CD4-positive, alpha-beta T cell treated with Interleukin-6 at 100 ng/mL for 8 hours (primary cell): Measurements from ENCODE around the gene TM7SF2.

ENCODE experiments used
- DNase-seq: peaks from one replicate; pipeline ENCODE4 v3.0.0-alpha.2; 2020; ENCODE audit warnings: mixed read lengths, low spot score

Gene TM7SF2

DNA sequence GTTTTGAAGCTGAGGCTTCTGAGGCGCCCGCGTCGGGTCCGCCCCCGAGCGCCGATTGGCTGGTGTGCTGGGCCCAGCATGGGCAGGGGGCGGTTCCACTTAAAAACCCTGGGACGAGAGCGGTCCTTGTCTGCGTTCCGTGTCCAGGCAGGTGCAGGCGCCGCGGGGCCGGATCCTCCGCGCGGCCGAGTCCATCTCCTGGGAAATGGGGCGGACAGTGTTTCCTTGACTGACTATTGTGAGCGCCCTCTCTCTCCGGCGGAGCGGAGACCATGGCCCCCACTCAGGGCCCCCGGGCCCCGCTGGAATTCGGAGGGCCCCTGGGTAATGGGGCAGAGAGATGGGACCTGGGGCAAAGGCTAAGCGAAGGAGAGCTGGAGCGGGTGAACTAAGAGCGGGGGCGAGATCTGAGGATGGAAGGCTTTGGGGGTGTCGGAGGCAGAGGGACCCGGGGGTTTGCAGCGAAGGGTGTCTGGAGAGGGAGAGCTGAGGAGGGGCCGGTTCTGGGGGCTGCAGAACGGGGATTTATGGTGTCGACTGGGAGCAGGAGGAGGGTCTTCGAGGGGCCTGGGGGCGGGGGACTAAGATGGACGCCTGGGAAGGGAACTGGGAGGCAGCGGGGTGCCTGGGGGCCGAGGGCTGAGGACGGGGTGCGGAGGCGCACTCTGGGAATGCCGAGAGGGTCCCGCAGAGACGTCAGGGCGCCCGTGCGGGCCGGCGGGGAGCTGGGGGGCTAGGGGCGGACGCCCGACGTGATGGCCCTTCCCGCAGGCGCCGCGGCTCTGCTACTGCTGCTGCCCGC, at the start of gene TM7SF2:
Gene TM7SF2, plus strand, starts transcription at position 129 of the 802 bp plus-strand sequence. Its CDS starts 144 bp downstream, at position 273.
- peak; percentile 95 for DNase-seq

DNA sequence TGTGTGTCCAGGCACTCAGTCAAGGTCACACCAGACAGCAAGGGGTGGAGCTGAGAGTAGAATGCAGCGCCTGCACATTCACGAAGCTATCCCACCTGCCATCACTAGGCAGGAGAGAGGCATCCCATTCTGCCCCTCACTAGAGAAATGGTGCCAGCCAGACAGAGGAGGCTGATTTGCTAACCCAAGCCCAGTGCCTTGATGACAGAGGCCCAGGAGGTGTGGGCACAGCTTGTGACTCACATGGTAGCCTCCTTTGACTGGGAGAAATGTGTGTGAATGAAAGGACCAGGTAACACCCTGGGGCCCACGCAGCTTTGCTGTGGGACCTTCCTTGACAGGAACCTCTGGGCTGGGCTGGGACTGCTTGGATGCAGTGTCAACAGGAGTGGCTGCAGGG, 48.1 kb upstream of the TM7SF2 start:
- no peak for DNase-seq

DNA sequence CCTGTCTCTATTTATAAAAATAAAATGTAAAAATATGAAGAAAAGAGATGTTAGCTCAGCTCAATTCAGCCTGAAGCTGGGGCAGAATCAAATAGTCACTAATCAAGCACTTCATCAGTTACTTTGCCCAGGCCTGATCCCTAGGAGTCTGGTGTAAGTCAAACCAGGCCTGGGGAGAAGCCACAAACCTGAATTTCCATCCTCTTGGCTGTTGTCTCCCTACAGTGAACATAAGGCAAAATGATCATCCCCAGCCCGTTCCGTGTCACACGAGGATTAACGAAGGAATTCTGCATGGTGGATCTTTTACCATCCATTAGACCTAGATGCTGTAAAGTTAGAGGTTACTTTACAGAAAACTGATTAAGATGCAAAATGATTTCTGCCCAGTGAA, 46.8 kb upstream of the TM7SF2 start:
- no peak for DNase-seq

DNA sequence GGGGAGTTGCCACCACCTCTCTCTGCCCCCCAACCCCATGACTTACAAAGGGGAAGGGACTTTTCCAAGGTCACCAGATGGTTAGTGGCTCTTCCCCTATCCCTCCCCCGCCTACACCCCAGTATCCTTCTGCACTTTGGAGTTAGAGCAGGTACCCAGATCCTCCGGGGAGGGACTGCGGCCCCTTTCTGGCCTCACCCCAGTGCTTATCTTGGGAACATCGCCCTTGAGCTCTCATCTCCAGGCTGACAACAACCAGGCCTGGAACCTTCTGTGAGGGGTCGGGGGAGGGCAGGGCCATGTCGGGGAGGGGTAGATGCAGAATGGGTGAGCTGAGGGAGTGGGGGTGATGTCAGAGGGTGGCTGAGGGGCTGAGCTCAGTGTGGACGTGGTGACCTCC, 45.8 kb upstream of the TM7SF2 start:
- no peak for DNase-seq

DNA sequence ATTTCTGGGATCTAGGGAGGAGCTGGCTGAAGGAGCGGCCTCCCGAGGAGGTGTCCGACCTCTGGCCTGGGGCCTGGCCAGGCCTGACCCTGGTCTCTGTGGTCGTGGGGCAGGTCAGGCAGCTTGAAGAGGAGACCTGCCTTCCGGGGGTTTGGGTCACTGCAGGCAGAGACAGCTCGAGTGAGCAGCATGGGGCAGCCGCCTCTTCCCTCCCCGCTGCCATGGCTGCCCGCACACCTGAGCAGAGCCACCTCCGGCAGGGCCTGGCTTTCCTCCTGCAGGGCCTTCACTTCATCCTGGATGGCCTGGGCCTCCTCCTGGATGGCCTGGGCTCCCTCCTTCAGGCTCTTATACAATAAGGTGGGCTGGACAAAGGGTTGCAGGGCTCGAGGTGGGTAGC, 45.4 kb upstream of the TM7SF2 start:
- DNase-seq = no peak

DNA sequence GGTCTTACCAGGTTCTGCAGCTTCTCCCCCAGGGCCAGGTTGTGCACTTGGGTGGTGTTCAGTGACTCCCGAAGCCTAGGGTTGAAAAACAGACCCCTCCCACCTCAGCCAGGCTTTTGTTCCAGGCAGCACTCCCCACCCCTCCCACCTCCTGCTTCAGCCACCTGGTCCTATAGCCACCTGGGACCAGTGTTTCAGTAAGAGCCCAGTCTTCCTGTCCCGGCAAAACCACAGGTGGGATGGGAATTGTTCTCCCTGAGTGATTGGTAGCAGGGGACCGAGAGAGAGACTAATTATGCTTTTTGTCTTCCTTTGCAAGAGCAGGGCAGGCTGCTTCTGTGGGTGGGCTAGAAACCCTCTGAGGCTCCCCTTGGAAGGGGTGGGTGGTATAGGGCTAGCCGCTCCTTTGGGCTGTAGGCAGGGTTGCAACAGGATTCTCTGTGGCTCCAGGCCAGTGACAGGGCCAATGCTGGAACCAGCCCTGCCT, 44.8 kb upstream of the TM7SF2 start:
- no peak for DNase-seq

DNA sequence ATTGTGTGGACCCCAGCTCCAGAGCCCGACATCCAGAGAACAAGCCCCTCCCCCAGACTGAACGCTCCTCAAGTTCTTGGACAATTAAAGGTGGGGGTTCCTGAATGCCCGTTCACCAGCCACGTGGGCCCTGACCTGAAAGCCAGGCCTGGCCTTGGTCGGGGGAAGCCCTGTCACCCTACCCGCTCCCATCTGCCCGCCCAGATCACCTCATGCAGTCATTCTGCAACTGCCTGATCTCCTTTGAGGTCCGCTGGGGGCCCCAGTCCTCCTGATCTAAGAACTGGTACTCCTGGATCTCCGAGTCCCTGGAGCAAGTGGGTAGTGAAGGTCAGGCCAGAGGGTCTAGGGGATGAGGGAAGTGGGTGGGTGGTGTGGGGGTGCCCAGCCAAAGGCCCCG, 44.2 kb upstream of the TM7SF2 start:
- no peak for DNase-seq

DNA sequence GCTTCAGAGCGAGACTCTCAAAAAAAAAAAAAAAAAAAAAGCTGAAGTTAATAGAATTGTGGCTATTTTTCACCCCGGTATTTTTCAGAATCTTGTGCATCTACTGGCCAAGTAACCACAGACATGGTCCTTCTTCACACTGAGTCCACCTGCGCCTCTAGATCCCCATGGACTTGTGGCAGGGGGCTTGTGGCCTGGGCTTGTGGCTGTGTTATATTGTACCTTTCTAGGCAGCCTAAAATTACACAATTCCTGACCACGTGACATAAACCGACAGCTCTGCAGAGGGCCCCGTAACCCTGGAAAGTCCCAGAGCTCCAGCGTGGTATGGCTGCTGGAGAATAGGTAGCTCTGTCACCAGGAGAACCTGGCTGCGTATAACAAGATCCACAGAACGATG, 42.5 kb upstream of the TM7SF2 start:
- no peak for DNase-seq

DNA sequence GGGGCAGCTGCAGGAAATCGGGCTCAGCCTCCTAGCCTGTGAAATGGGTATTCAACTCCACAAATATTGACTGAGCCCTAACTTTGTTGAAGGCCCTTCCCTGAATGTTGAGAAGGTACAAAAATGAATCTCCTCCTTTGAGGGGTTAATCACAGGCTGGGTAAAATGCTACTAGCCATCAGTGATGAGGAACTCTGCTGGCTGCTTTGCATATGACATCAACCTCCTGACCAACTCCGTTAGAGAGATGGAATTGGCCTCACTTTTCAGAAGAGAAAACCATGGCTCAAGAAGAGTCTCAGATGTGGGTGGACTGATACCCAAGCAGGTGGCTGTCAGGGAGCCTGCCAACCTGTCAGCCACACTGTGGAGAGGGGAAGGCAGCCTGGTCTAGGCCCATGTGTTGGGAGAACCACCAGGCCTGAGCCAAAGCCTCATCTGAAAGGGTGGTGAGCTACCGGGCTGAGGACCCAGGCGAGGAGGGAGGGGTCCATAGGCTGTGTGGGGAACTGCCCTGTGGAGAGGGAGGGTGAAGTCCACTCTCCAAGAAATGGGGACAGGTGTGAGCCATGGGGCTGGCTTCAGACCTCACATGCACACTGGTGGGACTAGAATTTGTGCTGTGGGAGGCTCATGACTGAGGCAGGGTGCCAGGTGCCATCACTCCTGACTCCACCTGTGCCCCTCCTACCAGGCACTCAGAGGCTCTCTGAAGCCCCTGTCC, 39.6 kb upstream of the TM7SF2 start:
- DNase-seq = no peak

DNA sequence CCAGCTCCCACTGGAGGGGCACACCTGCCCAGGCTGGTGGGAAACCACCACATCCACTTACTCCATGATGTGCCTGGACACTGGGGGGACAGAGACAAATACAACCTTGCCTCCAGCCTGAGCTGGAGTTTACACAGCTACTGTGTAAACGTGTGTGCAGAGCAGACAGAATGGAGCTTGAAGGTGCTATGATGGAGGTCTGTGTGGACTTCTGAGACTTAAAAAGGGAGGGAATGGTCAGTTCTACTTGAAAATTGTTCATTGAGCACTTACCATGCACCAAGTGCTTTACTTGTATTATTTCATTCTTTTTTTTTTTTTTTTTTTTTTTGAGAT, 39.1 kb upstream of the TM7SF2 start:
- no peak for DNase-seq

DNA sequence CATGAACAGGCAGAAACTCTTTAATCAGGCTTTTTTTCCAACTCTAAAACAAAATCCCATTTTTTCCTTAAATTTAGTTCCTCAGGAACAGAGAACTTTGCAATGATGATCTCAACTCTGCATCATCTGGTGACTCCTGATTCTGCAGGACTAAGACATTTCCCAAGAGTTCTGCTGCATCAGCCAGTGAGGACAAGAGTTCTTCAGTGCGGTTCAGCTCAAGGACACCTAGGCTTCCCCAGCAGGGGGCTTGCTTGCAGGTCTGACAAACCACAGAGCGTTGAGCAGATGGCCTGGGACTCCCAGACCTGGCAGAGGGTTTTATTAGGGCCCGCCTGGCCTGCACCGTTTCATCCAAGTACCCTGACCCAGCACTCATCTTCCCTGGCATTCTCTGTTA, 34.2 kb upstream of the TM7SF2 start:
- DNase-seq = no peak

DNA sequence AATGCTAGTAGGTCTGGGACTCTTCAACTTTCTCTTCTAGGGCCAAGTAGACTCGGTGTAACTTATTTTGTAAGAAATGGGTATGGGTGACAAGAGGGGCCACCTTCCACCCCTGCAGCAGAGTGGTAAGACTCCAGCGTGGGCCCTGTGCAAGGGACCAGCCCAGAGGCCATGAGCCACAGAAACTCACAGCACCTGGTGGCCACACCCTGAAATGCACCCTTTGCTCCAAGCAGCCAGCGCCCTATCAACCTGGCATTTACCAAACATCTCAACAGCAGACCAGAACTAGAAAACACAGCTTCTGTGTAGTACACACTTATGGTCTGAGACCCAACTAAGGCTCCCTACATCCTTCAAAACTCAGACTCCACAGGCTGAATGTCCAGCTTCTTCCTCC, 33.5 kb upstream of the TM7SF2 start:
- peak; percentile 73 for DNase-seq

DNA sequence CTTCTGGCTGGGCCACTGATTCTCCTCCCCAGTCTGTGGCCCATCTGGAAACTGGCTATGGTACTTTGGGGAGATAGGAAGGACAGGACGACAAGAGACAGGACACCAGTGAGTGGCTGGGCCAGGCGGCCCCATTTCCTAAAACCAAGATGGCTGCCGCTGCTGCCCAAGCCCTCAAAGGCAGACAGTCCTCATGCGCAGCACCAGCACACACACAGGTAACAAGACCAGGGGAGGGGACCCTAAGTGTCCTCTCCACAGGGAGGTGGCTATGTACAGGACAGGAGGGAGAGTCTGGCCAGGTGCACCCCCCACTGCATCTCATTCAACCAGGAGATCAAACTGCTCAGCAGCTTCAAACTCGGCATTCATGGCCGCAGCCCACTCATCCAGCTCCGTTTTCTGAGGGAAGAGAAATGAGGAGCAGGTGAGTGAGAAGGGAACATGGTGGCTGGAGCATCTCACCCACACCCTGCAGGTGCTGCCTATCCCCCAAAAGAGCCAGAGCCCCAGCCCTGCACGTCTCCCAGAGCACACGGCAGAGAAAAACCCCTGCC, 32.8 kb upstream of the TM7SF2 start:
- no peak for DNase-seq

DNA sequence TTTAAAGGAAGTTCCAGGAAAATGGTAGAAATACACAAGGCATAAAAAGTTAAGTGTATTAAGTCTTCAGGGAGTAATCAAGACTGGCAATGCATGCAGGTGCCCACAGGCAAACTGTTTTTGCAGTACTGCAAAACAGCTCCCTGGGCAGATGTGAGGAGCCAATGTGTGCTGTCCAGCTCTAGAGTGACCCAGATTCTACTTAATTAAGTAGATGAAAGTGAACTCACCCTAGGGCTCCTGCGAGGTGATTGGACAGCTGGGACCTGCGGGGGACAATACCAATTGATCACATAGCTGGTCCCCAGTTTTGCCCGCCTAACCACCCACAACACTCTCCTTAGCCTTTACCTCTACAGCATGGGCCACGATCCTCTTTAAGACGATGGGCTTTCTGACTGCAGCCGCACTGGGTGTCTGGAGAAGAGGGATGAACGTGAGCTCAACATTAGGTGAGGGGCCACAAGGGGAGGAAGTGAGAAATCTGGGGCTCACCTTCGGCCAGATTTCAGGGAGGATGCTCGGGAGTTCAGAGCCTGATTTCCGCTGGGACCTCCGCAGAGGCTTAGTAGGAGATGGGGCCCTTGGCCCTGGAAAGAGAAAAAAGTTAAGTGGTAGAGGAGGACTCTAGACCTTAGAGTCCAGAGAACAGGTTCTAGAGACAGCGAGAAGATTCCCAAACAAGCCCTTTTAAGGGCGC, 28.4 kb upstream of the TM7SF2 start:
- no peak for DNase-seq

DNA sequence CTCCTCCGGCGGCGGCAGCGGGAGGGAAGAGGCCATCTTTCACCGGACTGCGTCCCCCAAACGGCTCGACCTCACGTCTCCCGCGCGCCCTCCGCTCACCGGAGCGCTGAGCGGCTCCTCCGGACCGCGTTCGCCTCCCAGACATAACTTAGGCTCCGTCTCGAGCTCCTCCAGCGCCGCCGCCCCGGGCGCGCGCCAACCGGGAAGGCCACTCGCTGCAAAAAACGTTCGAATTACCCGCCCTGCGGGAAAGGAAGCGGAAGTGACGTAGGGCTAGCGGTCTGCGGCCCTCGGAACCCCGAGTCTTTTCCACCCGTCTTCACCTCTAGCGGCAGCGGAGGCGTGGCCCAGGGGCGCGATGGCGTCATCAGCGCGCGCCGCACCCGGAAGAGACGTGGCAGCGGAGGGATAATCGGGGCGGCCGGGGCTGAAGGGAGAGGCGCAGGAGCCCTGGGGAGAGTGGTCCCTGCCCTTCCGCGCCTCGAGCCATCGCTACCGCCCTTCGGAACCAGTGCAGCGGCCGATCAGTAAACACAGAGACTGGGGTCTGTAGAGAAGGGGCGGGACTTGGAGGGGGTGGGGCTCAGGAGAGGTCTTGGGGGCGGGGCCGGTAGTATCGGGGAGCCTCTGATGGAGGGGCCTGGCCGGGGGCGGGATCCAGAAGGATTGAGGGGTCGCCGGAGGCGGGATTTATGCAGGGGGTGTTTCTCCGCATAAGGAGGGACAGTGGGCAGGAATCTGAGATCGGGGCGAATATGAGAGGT, 27.7 kb upstream of the TM7SF2 start, which contains the start of the genes CDCA5 and ZFPL1:
Gene CDCA5, minus strand, starts transcription at position 207 of the 764 bp plus-strand sequence. Its CDS starts 62 bp downstream, at position 145.
Gene ZFPL1, plus strand, starts transcription at position 389 of the 764 bp plus-strand sequence. CDS start 477 bp downstream, outside the sequence.
- peak; percentile 95 for DNase-seq

DNA sequence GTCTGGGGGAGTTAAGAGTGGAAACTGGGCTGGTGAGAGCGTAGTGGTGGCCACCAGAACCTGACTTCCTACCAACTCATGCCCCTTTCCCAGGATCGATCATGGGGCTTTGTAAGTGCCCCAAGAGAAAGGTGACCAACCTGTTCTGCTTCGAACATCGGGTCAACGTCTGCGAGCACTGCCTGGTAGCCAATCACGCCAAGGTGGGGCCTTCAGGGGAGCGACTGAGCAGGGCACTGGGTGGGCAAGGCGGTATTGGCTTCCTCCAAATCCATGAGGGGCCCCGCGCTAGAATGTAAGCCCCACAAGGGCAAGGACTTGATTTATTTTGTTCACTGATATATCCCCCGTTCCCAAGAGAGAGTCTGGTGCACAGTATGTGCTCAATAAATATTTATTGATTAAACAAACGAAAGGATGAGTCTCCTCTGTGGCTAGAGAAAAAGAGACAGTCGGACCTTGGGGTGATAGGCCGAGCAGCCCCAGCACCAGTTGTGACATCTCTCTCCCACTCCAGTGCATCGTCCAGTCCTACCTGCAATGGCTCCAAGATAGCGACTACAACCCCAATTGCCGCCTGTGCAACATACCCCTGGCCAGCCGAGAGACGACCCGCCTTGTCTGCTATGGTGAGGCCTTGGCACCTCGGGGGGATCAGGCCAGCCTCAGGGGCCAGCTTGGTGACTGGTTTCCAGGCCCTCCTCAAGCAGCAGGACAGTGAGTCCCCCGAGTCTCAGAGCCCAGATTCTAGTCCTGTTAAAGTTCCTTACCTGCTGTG, 26.9 kb upstream of the TM7SF2 start:
- no peak for DNase-seq

DNA sequence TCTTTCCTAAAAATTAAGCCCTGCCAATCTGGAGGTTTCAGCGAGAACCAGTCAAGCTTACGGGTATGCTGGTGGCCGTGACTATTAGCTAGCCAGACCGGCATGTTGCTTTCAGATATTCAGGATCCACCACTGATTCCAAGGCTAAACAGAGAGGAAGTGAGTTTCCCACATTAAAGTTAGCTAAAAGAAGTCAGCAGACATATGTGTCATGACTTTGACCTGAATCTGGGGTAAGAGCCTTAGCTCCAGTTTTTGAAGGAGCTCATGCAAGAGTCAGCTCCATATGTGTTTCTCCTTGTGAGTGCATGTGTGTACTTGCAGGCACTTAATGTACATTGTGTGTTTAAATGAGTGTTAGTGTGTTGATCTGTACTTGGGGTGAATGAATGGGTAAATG, 26.2 kb upstream of the TM7SF2 start:
- no peak for DNase-seq

DNA sequence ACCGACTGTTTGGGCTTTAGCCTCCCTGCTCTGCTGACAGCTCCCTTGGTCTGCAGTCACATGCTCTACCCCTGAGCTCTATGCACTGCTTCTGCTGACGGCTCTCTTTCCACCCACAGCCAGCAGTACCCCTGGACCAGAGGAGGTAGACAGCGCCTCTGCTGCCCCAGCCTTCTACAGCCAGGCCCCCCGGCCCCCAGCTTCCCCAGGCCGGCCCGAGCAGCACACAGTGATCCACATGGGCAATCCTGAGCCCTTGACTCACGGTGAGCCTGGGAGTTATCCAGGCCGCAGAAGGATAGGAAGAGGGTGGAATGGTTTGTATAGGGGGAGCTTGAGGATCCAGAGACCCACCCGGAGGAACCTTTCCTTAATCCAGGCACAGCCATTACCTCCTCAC, 24.9 kb upstream of the TM7SF2 start:
- DNase-seq = no peak

DNA sequence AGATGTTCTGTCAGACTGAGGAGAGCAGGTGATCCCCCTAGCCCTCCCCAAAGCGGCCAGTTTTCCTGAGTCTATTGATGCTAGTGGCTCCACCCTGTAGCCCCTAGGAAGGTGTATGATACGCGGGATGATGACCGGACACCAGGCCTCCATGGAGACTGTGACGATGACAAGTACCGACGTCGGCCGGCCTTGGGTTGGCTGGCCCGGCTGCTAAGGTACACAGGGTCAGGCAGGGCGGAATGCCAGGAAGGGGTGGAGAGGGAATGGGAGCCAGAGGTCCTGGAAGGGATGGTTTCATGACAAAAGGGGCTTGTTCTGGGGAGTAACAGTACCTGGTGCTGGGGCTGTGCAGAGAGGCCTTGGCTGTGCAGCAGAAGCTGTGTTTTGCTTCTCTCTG, 24.5 kb upstream of the TM7SF2 start:
- DNase-seq = no peak

DNA sequence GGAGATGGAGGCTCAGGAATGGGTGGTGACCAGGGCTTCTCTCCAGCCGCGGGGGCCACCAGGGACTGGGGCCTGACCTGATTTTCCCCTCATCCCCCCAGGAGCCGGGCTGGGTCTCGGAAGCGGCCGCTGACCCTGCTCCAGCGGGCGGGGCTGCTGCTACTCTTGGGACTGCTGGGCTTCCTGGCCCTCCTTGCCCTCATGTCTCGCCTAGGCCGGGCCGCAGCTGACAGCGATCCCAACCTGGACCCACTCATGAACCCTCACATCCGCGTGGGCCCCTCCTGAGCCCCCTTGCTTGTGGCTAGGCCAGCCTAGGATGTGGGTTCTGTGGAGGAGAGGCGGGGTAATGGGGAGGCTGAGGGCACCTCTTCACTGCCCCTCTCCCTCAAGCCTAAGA, 23.8 kb upstream of the TM7SF2 start:
- no peak for DNase-seq

DNA sequence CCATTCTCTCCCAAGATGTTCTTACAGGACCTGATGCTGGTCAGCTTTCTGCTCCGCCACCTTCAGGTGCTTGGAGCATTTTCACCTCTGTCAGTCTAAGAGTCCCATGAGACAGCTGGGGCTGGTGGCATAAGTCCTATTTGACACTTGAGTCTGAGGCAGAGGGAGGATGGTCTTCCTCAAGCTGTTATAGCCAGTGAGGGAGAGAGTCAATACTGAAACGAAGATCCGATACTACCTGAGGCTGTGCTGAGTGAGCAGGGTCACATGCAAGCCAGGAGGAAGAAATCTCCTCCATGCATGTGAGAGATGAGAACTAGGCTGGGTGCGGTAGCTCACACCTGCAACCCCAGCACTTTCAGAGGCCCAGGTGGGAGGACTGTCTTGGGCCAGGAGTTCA, 22.1 kb upstream of the TM7SF2 start:
- no peak for DNase-seq
